HG03558 (cell line): ENCODE results near the gene SLC29A1.

Experiments used
- ATAC-seq: cut with Tn5 transposase; IDR thresholded peaks from one replicate; pipeline ENCODE4 v1.9.1; 2021; ENCODE audit warnings: moderate number of reproducible peaks; ENCODE audit not compliant: unreplicated experiment; ENCODE audit errors: extremely low read depth

Gene SLC29A1

DNA sequence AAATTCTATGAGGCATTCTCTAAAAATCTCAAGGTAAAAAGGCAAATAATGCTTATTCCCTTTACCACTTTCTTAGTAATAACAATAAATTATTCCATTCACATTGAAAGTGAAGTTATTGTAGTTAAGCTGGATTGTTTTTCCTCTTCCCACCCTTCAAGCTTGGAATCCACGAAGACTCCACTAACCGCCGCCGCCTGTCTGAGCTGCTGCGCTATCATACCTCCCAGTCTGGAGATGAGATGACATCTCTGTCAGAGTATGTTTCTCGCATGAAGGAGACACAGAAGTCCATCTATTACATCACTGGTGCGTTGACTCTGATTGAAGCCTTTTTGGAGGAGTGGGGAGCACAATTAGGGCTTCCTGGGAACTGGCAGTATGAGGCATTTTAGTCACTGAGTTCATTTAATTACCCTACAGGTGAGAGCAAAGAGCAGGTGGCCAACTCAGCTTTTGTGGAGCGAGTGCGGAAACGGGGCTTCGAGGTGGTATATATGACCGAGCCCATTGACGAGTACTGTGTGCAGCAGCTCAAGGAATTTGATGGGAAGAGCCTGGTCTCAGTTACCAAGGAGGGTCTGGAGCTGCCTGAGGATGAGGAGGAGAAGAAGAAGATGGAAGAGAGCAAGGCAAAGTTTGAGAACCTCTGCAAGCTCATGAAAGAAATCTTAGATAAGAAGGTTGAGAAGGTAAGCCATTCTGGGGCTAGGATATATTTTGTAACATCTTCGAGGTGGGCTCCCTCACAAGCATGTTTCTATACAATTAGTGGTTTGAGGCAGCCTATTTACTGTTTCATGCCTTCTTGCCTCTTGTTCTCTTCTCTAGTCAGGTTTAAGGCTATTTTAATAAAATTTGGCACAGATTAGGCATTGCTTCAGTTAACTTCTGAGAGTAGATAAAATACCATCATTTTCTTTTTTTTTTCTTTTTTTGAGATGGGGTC lies 28.5 kb downstream of the SLC29A1 start:
- no peak for ATAC-seq

DNA sequence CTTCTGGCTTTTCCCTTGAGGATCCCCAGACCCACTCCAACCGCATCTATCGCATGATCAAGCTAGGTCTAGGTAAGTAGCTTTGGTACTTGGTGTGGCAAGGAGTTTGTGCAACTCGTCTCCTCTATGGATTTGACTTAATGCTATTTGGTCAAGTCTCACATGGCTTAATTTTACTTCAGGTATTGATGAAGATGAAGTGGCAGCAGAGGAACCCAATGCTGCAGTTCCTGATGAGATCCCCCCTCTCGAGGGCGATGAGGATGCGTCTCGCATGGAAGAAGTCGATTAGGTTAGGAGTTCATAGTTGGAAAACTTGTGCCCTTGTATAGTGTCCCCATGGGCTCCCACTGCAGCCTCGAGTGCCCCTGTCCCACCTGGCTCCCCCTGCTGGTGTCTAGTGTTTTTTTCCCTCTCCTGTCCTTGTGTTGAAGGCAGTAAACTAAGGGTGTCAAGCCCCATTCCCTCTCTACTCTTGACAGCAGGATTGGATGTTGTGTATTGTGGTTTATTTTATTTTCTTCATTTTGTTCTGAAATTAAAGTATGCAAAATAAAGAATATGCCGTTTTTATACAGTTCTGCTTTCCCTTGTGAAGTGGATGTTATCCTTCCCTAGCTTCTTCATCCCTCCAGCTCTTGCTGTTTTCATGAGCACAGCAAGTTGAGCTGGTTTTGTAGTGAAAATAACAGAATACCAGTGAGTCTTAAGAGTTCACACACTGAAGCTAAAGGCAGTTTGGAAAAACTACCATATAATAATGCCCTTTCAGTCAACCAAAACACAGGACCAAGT lies 30.1 kb downstream of the SLC29A1 start:
- no peak for ATAC-seq

DNA sequence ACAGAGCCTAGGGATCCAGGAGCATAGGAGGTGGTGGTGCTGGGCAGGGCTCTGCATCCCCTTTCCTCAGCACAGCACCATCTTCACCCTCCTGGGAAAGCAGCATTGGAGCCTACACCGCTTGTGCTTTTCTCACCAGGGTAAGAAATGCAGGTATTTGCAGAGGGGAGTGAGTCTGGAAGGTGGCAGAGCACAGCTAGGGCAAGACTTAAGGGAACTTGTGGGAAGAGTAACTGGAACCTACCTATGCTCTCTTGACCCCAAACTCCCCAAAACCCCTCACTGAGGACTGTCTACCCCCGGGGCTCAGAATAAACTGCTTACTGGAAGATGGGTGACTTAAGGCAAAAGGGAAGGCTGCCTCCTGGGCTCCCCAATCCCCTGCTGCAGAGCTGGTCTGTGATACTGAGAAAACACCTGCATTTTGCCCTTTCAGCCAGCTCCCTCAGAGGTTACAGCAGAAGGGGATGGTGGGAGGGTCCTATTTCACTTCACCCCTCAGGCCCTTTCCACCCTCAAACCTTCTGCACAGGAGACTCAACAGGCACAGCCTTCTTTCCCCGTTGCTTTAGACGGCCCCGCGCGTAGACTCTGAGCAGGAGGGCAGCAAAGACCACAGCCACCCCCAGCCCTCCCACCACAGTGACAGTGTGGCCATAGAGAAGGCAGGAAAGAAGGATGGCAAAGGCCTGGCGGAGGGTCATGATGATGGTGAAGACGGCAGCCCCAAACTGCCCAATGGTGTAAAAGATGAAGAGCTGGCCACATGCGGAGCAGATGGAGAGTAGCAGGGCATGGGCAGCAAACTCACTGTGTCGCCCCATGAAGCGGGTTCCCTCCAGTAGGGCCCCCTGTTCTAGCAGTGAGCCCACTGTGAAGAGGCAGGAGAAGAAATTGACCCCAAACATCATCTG lies 31.1 kb downstream of the SLC29A1 start:
- no peak for ATAC-seq

DNA sequence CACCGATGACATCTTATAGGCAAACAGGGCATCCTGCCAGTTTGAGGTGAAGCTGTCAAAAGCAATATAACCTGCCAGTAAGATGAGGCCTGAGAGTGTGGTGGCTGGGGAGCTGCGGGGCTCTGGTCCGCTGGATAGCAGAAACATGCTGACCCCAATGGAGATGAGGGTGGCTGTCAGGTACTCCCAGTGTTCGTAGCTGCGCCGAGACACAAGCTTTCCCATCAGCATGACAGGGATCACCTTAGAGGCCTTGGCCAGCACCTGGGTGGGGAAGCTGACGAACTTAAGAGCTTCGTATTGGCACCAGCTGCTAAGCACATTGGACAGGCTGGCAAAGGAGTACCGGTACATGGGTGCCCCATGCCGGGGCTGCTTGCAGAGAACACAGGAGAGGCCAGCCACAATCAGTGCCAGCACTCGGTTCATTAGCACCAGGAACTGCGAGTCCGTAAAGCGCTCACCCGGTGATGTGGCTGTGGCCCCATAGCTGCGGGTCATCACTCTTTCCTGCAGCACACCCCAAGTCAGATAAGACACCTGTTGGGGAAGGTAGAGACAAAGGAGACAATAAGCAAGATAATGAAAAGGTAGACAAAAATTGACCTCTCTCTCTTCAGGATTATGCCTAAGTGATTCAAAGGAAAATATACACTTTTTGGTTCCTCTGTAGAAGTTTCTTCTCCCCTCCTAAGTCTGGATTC lies 31.9 kb downstream of the SLC29A1 start:
- ATAC-seq, result no peak

DNA sequence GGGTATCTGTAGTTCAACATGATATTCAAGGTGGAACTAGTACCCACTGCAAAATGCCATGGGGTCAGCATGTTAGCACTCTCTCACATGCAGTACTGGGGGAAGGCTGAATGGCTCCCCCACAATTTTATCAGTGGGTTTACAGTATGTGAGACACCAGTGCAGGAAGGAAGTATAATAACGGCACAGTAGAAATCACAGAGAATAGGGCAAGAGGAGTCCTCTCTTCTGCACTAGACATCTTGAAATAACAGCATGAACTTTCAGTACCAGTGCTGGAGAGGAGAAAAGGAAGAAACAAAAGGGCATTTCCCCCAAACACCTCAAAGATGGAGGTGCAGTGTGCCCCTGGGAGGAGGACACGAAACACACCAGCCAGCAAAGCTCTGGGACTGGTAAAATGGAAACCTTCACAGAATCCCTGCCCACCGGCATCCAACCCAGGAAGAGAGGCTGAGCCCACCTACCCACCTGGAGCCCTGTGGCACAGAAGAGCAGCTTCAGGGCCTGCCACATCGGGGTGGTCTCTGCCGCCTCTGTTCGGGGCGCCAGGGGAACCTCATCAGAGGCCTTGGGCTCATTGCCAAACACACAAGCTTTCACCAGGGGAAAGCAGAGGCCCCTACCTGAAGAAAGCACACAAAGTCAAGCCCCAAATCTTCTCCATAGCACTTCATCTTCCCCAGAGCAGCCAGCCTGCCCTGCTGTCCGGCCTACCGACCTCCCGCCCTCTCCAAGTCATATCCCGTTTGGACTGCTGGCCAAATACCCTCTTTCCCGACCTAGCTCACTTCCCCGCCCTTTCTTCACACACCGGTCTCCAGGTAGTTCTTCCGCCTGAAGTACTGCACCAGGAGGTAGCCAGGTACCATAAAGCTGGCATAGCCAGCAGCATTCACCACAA lies 32.7 kb downstream of the SLC29A1 start:
- no peak for ATAC-seq

DNA sequence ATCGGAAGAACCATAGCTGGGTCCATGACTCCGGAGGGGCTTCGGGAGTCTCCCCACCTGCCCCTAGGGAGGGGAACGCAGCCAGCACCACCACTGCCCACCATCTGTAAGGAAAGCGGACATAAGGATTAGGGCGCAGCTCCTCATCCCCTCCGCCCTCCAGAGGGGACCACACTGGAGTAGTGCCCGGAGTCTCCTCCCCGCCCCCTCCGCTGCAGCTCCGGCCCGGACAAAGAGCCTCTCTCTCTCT lies 33.3 kb downstream of the SLC29A1 start:
- ATAC-seq, result no peak

DNA sequence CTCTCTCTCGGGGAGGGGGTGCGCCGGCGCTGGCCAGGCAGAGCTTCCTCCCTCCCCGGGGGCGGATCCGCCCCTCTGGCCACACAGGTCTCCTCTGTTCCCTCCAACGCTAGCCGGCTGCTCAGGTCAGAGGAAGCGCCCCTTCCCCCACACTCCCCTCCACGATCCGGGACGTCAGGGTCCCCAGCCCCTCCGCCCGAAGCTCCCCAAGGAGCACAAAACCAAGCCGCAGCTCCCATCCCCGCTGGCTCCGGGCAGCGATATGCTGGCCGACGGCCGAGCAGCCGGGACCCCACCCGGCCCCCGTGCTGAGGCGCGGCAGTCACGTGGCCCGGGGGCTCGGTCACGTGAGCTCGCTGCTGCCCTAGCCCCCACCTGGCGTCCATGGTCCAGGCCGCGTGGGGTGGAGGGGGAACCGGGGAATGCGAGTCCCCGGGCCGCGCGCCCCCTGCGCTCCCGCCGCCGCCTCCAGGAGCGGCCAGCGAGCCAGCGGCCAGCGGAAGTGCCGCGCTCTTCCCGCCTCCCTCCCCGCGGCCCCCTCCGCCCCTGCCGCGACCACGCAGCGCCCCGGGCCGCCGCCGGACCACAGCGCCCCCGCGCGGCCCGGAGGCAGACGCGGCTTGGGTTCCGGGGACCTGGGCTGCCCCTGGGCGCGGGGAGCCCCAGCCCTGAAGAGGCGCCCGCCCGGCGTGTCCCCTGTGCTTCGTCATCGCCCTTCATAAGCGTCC lies 33.8 kb downstream of the SLC29A1 start, which contains the start of gene SLC35B2:
TSS of gene SLC35B2 (minus strand) at position 504 of the 728 bp plus-strand sequence. CDS start at position 386, 118 bp downstream.
- ATAC-seq, result peak; percentile 19

DNA sequence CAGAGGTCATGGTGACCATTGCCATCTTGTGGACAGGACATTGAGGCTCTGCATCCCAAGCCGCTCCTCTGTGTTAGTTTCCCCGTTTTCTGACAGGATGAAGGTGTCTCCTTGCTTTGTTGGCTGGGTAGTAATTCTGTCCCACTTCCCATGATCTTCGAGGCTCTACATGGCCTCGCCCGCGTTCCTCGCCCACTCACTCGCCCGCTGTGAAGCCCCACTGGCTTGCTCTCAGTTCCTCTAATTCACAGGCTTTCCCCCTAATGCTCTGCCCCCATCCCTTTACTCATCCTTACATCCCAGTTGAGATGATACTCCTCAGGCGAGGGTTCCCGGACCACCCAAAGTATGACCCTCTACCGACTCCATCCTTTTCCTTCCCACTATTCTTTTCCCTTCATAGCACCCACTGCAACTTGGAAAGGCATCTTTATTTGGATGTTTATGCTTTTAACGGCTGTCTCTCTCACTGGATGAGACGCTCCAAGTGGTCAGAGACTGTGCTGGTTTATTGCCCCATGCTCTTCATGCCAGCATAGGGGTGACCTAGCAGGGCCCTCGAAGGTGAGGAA lies 34.4 kb downstream of the SLC29A1 start:
- ATAC-seq, result peak; percentile 3

DNA sequence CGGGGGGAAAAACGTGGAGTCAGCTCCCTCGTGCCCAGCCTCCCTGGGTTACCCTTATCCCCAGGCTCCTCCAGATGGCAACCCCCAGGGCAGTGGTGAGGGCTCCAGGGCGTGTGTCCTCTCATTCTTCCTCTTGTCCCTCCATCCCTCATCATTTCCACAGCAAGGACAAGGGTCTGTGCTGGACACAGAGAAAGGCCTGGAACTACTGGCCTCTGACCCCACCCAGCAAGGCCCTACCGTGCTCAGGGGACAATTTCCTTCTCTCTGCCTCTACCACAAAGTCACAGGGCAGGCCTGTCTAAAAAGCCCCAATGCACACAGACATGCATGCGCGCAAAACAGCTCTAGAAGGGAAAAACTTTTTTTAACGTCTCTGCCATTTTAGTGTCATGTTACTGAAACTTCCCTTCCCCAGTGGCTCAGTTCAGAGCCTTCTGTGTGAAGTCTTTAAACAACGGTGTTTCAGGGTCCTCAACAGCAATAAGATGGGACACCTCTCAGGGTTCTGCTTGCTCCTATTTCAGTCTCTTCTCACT lies 35.0 kb downstream of the SLC29A1 start:
- no peak for ATAC-seq

DNA sequence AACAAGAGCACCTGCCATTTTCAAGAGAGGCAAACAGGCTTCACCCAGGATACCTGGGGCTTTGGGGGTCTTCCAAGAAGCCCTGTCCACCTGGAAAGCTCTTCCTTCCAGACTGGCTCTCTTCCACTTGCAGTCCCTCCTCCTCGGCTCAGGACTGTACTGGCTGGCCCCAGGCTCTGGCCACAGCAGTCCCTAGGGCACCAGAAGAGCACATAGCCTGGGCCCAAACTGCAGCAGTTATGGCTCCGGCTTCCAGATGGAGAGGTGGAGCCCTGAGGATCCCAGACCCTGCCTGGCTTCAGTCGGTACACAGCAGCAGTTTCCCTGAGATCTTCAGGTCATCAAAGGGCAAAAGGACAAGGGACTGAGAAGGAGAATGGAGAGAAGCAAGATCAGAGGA lies 35.5 kb downstream of the SLC29A1 start:
- no peak for ATAC-seq

DNA sequence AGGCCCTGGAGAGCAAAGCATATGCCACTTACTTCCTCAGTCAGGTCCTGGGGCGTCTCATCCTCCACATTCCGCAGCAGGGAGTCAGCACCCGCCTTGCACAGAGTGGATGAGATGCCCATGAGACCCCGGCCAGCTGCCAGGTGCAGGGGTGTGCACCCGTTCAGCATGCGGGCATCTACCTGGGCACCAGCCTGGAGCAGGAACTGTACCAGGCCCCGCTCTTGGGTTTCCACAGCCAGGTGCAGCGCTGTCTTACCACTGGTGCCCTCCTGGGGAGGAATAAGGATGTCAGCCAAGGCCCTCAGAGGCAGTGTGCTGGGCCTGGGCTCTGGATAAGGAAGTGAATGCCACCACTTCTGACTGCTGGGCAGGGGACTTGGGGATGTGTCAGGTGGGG lies 36.6 kb downstream of the SLC29A1 start:
- ATAC-seq, result no peak

DNA sequence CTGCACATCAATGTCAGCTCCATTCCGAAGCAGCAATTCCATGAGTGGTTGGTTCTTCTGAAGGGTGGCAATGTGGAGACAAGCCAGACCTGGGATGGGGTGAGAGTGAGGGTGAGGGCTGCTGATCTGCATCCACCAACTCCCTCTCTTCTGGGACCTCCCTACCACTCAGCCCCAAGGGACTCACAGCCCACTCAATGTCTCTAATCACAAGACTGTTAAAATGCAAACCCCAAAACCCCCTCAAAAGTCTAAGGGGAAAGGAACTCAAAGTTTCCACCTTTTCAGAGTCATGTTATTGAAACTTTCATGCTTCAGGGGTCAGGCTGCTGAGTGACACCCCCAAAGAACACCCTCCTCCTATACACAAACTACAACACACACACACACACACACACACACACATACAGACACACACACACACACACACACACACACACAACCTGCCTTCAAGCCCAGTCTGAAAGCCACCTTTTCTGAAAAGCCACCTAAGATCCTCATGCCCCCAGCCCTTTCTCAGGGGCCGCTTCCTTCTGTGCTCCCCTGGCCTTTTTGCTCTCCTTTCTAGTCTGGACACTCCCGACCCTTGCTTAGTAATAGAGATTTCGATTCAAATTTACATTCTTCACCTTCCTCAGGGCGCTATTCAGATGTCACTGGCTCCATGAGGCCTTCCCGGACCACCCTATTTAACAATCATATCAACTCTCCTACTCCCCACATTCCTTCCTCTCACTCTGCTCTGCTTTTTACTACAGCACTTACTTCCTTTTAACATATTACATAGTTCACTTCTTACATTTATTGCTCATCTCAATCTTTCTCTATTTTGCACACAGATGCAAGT lies 37.3 kb downstream of the SLC29A1 start:
- no peak for ATAC-seq

DNA sequence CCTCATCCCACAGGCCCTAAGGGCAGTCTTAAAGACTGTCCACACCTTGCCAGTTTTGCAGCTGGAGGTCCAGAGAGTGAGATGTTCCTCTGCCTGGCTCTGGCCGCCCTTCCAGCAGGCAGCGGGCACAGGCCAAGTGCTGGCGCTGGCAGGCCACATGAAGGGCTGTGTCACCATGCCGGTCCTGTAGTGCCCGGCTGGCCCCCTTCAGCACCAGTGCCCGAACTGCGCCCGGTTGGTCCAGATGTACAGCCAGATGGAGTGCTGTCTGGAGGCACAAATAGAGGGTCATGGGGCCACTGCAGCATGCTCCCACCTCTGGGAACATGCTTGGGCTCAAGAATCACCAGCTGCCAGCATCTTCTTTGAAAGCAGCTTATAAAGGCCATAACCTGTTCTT lies 38.2 kb downstream of the SLC29A1 start:
- ATAC-seq, result no peak

DNA sequence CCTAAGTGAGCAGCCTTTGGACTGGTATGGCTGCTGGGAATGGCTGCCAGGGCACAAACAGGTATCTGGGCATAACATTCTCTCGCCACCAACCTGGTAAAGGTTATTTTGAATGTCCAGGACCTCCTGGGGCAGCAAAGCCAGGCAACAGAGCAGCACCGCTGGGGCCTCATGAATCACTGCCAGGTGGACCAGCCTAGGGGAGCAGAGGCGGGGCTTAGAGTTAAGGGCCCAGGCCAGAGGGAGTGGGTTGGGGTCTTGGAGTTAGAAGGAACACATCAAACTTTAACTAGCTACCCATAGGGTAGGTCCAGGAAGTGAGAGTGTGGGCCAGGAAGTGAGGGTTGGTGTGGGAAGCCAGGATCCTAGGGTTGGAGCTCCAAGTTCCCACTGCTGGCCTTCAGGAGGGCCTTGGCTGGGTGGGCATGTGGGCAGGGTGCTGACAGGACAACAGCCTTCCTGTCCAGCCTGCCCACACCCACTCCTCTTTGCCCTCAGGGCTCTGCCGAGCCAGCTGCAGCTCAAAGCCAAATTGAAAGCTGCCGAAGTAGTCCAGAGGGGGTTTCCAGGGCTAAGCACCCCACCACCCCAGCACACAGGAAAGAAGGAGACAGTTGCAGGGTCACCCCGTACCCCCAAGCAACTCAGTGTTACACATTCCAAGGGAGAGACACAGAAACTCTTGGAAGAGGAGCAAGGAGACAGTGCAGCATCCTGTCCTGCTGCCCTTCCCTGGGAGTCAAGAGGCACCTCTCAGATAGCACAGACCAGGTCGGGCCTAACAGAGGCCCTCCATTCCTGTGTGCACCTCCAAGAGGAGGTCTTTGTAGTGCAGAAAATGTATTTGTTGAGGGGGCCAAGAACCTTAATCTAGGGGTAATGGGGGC lies 39.3 kb downstream of the SLC29A1 start:
- ATAC-seq, result no peak

DNA sequence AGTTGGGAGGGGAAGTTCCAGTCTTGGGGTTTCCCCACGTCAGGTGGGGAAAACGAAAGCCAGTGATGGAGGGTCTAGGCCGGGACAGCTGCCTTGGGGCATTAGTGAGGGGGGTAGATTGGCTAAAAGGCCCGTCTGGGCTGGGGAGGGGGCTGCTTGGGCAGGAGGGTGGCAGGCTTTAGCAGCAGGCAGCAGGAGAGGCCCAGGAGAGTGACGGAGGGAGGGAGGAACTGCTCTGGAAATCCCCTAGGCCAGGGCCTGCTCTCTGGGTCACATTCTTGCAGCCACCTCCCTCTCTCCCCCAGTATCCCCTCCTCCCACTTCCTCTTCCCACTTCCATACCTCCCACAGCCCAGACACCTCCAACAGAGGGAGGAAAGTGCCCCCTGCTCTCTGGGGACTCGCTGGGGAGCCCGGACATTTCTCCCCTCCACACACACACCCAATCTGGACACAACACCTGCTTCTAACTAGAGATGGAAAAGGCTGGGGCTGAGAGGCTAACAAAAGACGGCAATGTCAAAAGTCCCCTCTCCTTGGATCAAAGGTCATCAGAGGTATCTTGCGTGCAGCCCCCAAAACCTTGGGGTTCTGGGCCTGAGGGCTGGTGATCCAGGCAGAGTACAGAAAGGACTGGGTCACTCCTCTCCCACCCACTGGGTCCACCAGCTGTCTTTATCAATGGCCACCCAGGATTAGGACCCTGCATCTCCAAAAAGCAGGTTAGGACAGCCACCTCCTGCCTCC lies 40.1 kb downstream of the SLC29A1 start:
- no peak for ATAC-seq
